ENCODE measurements around the gene TSPO2.

GRCh38 chr6:41064841-41065240, 22.6 kb downstream of the TSPO2 start:
- no peak for TF ChIP-seq POLR2AphosphoS5 (IDR thresholded peaks at IDR 0.05; ENCODE audit: borderline replicate concordance, low read depth, low read length)
- no peak for TF ChIP-seq EZH2 (IDR thresholded peaks at IDR 0.05)
- TF ChIP-seq FOXP2 (optimal IDR thresholded peaks at IDR 0.05; ENCODE audit: control extremely low read depth, extremely low read length, insufficient read depth), result no peak

Data from SK-N-MC (cell line).